ENCODE results near the gene SIRT7.

SIRT7 gene

GRCh38 chr17:81869221-81870130 lies 48.5 kb downstream of the SIRT7 start:
- Histone ChIP-seq H3K36me3 (ENCODE audit: insufficient read depth, low read length) (peaks cover 30% of the 10 kb centered on the region), H3K4me1 (ENCODE audit: insufficient read depth, low read length) (peaks cover 25% of the 10 kb centered on the region), H3K27ac (ENCODE audit: low read depth, low read length) (peak overlapping the region; percentile 82), H3K27me3 (ENCODE audit: insufficient read depth, low read length) (no peaks in the 10 kb centered on the region), H3K9me3 (ENCODE audit: insufficient read depth, low read depth, low read length) (no peaks in the 10 kb centered on the region), H3K4me3 (ENCODE audit: low read length) (peak overlapping the region; percentile 86), H3K9ac (ENCODE audit: low read depth, low read length) (peak overlapping the region; percentile 86)
- 38% methylated on average over 52 of the region's 52 CpGs for WGBS

GRCh38 chr17:81868674-81869220 lies 49.2 kb downstream of the SIRT7 start:
- H3K9me3 ChIP-seq (ENCODE audit: insufficient read depth, low read depth, low read length) = no peaks in the 10 kb centered on the region
- H3K4me3 ChIP-seq (ENCODE audit: low read length) = no peak overlapping the region
- peaks cover 36% of the 10 kb centered on the region for H3K36me3 ChIP-seq (ENCODE audit: insufficient read depth, low read length)
- WGBS = 68% methylated on average over 30 of the region's 30 CpGs
- no peak overlapping the region for H3K9ac ChIP-seq (ENCODE audit: low read depth, low read length)
- H3K27me3 ChIP-seq (ENCODE audit: insufficient read depth, low read length) = no peaks in the 10 kb centered on the region
- peak overlapping the region; percentile 82 for H3K27ac ChIP-seq (ENCODE audit: low read depth, low read length)
- peaks cover 25% of the 10 kb centered on the region for H3K4me1 ChIP-seq (ENCODE audit: insufficient read depth, low read length)

GRCh38 chr17:81867991-81868673 lies 49.8 kb downstream of the SIRT7 start:
- Histone ChIP-seq H3K9me3 (ENCODE audit: insufficient read depth, low read depth, low read length) (no peaks in the 10 kb centered on the region), H3K36me3 (ENCODE audit: insufficient read depth, low read length) (peaks cover 42% of the 10 kb centered on the region), H3K27ac (ENCODE audit: low read depth, low read length) (peak overlapping the region; percentile 73), H3K4me1 (ENCODE audit: insufficient read depth, low read length) (peaks cover 25% of the 10 kb centered on the region), H3K9ac (ENCODE audit: low read depth, low read length) (peak overlapping the region; percentile 33; the same call in 1 of the 2 replicates), H3K27me3 (ENCODE audit: insufficient read depth, low read length) (no peaks in the 10 kb centered on the region), H3K4me3 (ENCODE audit: low read length) (no peak overlapping the region)
- 80% methylated on average over 28 of the region's 28 CpGs for WGBS

DNA sequence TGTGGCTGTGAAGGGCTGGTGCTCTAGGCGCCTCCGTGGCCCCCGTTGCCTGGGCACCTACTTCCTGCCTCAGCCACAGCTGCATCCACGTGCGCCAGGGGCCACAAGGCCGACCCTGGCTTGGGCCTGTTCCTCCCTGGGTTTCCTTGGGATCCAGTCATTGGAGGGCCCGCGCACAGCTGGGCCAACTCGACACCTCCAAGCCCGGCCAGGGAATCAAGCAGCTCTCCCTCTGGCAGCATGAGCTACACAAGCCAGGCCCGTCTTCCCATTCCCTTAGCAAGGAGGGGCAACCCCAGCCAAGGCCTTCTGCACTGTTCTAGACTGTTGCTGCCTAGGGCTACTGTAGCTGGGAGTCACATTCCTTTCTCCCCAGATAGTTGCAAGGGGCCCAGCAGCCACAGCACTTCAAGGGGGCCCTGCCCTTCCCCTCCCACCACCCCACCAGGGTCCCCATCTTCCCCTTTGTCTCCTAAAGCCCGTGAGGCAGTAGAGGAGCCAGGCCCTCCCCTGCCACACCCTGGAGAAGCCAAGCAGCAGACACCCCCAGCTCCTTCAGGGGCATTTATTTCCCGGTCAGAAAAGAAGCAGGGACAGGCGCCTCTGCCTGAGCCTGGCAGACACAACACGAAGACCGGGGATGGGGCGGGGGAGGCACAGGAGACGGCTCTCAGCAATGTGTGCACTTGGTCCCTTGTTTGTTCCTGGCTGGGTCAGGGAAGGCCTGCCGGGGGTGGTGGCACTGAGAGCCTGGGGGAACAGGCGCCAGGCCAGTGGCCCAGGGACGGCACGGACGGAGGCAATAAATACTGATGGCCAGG lies 50.6 kb downstream of the SIRT7 start:
- Histone ChIP-seq H3K9me3 (ENCODE audit: insufficient read depth, low read depth, low read length) (no peaks in the 10 kb centered on the region), H3K9ac (ENCODE audit: low read depth, low read length) (peak overlapping the region; percentile 39), H3K27ac (ENCODE audit: low read depth, low read length) (peak overlapping the region; percentile 52), H3K4me3 (ENCODE audit: low read length) (no peak overlapping the region), H3K36me3 (ENCODE audit: insufficient read depth, low read length) (peaks cover 48% of the 10 kb centered on the region), H3K27me3 (ENCODE audit: insufficient read depth, low read length) (no peaks in the 10 kb centered on the region), H3K4me1 (ENCODE audit: insufficient read depth, low read length) (peaks cover 25% of the 10 kb centered on the region)
- WGBS = 73% methylated on average over 23 of the region's 23 CpGs

DNA sequence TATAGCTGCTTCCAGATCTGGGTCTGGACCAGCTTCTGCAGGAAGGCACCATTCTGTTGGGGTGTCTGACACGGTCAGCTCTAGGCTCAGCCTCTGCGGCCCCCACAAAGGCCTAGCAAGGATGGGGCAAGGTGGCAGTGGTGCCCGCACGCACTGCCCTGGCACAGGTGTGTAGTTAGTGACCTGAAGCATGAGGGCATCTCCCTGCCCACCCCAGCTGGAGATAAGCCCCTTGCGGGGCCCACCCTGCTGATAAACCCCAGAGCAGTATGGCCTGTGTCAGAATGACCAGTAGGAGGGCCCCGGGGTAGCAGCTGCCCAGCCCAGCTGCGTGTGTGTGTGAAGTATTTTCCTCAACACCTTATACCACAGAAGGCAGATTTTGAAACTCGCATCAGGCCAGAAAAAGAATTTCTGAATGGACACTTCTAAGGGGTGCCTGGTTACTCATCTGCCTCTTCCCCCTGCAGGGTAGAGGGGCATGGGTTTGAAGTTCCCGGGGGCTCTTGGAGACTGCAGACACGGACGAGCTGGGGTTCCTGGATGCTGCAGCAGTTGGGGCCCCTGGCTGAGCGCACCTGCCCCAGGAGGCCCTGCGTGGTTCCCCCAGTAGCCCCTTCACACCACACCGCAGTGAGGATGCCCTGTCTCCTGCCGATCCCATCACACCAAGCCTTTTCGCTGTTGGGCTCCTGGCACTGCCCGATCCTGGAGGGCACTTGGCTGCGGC lies 51.4 kb downstream of the SIRT7 start:
- Histone ChIP-seq H3K4me3 (ENCODE audit: low read length) (no peak overlapping the region), H3K9me3 (ENCODE audit: insufficient read depth, low read depth, low read length) (no peaks in the 10 kb centered on the region), H3K9ac (ENCODE audit: low read depth, low read length) (peak overlapping the region; percentile 39), H3K36me3 (ENCODE audit: insufficient read depth, low read length) (peaks cover 48% of the 10 kb centered on the region), H3K27ac (ENCODE audit: low read depth, low read length) (peak overlapping the region; percentile 52), H3K4me1 (ENCODE audit: insufficient read depth, low read length) (peaks cover 25% of the 10 kb centered on the region), H3K27me3 (ENCODE audit: insufficient read depth, low read length) (no peaks in the 10 kb centered on the region)
- WGBS = 94% methylated on average over 16 of the region's 18 CpGs

DNA sequence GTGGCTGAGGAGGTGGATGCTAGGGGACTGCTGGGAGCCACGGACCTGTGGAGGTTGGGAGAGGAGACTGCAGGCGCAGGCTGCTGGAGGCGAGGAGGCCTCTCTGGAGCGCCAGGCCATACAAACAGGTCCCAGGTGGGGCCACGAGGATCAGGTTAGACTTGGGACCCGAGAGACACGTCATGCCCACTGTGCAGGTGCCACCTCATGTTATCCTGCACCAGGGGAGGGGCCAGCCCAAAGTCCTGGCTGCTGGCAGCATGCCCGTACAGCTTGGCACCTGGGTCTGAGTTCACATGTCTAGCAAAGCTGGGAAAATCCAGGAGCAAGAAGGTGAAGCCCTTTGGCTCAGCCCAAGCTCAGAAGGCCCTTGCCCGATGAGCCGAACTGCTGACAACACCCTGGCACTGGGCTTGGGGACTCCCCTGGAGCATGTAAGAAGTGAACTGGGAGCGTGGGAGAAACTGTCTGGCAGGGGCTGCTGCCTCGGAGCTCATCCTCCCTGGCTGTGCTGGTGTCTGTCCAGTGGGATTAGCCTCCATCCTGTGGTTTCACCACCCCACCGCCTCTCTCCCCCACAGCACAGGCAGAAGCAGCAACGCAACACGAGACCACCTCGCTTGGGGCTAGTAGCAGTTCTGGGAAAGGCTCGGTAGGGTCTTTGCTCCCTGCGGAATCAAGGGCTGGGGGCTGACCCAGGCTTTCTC lies 52.1 kb downstream of the SIRT7 start:
- H3K9me3 ChIP-seq (ENCODE audit: insufficient read depth, low read depth, low read length) = no peaks in the 10 kb centered on the region
- no peak overlapping the region for H3K27ac ChIP-seq (ENCODE audit: low read depth, low read length)
- peaks cover 48% of the 10 kb centered on the region for H3K36me3 ChIP-seq (ENCODE audit: insufficient read depth, low read length)
- H3K27me3 ChIP-seq (ENCODE audit: insufficient read depth, low read length) = no peaks in the 10 kb centered on the region
- WGBS = 91% methylated on average over 18 of the region's 18 CpGs
- H3K9ac ChIP-seq (ENCODE audit: low read depth, low read length) = no peak overlapping the region
- H3K4me3 ChIP-seq (ENCODE audit: low read length) = no peak overlapping the region
- peaks cover 25% of the 10 kb centered on the region for H3K4me1 ChIP-seq (ENCODE audit: insufficient read depth, low read length)

- Histone ChIP-seq H3K4me1 (ENCODE audit: insufficient read depth, low read length) (peaks cover 25% of the 10 kb centered on the region), H3K4me3 (ENCODE audit: low read length) (no peak overlapping the region), H3K27ac (ENCODE audit: low read depth, low read length) (no peak overlapping the region), H3K9ac (ENCODE audit: low read depth, low read length) (no peak overlapping the region), H3K27me3 (ENCODE audit: insufficient read depth, low read length) (no peaks in the 10 kb centered on the region), H3K9me3 (ENCODE audit: insufficient read depth, low read depth, low read length) (no peaks in the 10 kb centered on the region), H3K36me3 (ENCODE audit: insufficient read depth, low read length) (peaks cover 48% of the 10 kb centered on the region)
- WGBS = 95% methylated on average over 8 of the region's 8 CpGs
Measured at GRCh38 chr17:81865358-81865732, 52.6 kb downstream of the SIRT7 start.

GRCh38 chr17:81863833-81864768 lies 53.9 kb downstream of the SIRT7 start:
- 94% methylated on average over 9 of the region's 9 CpGs for WGBS
- H3K4me3 ChIP-seq (ENCODE audit: low read length) = no peak overlapping the region
- H3K36me3 ChIP-seq (ENCODE audit: insufficient read depth, low read length) = peaks cover 47% of the 10 kb centered on the region
- peaks cover 23% of the 10 kb centered on the region for H3K4me1 ChIP-seq (ENCODE audit: insufficient read depth, low read length)
- H3K27me3 ChIP-seq (ENCODE audit: insufficient read depth, low read length) = no peaks in the 10 kb centered on the region
- no peaks in the 10 kb centered on the region for H3K9me3 ChIP-seq (ENCODE audit: insufficient read depth, low read depth, low read length)
- no peak overlapping the region for H3K9ac ChIP-seq (ENCODE audit: low read depth, low read length)
- H3K27ac ChIP-seq (ENCODE audit: low read depth, low read length) = no peak overlapping the region

DNA sequence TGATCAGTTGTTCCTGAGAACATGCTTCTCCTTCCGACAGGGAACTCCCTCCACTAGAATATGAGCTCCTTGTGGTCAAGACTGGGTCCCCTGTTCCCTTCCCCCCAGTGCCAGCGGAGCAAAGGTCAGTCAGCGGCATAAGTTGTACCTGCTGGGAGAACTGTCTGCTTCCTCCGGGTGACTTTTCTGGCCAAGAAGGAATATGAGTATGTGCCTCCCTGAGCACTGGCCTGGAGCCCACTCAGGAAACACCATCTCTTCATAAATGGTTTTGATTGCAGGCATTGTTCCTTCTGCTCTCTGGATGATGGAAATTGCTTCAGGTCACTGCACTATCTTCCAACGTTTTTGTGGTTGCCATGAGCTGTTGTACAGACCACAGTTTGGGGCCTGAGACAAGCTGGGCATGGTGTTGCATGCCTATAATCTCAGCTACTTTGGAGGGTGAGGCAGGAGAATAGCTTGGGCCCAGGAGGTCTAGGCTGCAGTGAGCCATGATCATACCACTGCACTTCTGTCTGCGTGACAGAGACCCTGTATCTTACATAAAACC lies 54.8 kb downstream of the SIRT7 start:
- no peaks in the 10 kb centered on the region for H3K27me3 ChIP-seq (ENCODE audit: insufficient read depth, low read length)
- H3K9ac ChIP-seq (ENCODE audit: low read depth, low read length) = no peak overlapping the region
- peaks cover 18% of the 10 kb centered on the region; the same call in 1 of the 2 replicates for H3K4me1 ChIP-seq (ENCODE audit: insufficient read depth, low read length)
- 96% methylated on average over 6 of the region's 6 CpGs for WGBS
- H3K27ac ChIP-seq (ENCODE audit: low read depth, low read length) = no peak overlapping the region
- H3K9me3 ChIP-seq (ENCODE audit: insufficient read depth, low read depth, low read length) = no peaks in the 10 kb centered on the region
- H3K4me3 ChIP-seq (ENCODE audit: low read length) = no peak overlapping the region
- peaks cover 49% of the 10 kb centered on the region for H3K36me3 ChIP-seq (ENCODE audit: insufficient read depth, low read length)
